Left kidney (tissue), 2 donors: ENCODE measurements around the gene ARHGAP10. TPM values are rescaled to one million over a fixed set of nuclear protein-coding genes. Genes with fewer than 3 reads are reported as not detected.
"Not testable (repeated sequence)": the region's sequence is repeated elsewhere in the genome, so short reads cannot be mapped to it uniquely, and the experiment has no call there.

Source experiments
- DNase-seq: peaks from one replicate; pipeline ENCODE4 v3.0.0-alpha.2; 2013
- polyA plus RNA-seq: library from polyadenylated mRNA; unstranded; fragments of 120-200 nt; gene quantifications from one replicate; pipeline ENCODE4 v1.2.1, GENCODE V29; 2013; ENCODE audit not compliant: insufficient read length

The ARHGAP10 gene
- polyA plus RNA-seq, 1 donor = 18.4 TPM

DNA sequence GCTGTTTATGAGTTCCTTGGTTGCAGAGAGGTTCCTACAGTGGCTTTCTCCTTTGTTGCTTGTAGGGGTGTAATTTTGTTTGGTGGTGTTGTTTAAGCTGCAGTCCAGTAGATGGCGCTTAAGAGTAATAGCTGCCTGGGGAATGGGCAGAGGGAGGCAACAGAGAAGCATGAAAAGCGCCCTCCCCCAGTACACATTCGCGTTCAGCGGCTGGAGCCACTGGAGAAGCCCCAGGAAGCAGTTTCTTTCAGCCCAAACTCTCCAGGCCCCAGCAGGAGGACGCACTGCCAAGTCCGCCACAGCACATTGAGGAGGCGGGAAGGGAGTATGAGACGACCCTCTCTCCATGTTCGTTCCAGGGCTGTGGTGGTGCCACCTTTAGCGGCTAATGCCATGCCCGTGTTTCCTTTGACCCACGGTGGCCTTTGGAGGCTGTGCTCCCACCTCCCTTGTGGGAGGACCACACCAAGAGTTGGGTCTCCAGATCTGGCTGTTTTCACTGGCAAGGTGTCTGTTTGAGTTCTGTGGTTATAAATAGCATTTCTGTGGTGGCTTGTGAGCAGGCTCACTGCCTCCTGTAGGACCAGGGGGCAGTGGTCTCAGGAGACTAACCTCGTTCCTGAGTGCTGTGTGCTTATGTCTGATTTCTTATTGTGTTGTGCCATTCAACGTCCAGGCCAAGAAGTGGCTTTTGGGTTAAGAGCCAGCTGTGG is 252.3 kb downstream of the ARHGAP10 start:
- DNase-seq = no peak

DNA sequence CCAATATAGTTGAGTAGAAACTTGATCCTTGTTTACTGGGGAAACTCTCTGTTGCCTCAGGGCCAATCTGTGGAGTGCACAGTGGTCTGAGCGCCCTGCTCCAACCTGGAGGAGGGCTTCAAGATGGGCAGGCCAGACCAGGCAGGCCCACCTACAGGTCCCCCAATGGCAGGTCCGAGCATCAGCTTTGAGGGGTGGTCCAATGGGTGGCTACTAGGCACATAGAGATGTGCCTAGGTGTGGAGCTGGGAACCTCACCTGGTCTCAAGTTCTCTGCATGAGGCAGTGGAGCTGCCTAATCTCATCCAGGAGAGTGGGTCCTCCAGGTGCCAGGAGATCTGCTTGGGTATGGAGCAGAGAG is 252.9 kb downstream of the ARHGAP10 start:
- no peak for DNase-seq

DNA sequence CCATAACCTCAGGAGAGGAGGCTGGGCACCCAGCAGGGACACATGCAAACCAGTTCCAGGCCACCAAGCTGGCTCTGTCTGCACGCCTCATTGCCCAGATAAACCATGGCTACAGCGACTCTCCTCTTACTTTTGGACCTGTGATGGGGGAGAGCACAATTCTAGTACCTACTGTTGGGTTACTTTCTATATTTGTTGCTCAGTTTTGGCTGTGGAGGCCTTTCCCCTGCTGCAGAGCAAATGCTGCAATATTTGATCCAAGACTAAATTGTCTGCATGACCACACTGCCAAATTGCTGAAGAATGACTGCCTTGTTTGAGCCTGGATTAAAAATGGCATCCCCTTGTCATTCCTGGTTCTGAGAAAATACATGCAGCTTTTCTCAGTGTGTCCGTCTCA is 253.5 kb downstream of the ARHGAP10 start:
- no peak for DNase-seq

DNA sequence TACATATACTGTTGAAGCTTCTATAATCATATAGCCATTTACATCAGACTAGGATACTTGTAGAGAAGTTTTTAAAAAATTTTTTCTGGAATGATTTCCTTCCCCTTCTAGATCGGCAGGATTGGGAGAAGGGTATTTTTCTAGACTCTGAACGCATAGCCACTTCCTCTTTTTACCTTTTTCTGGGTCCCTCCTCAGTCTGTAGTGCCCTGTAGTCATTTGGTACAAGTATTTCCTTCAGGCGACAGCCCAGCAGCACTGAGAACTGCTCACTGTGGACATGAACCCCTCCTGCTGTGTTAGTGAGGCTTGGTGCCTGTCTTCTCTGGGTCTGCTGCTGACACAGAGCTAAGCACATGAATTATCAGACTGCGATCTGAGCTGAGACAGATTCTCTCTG is 255.4 kb downstream of the ARHGAP10 start:
- no peak for DNase-seq

DNA sequence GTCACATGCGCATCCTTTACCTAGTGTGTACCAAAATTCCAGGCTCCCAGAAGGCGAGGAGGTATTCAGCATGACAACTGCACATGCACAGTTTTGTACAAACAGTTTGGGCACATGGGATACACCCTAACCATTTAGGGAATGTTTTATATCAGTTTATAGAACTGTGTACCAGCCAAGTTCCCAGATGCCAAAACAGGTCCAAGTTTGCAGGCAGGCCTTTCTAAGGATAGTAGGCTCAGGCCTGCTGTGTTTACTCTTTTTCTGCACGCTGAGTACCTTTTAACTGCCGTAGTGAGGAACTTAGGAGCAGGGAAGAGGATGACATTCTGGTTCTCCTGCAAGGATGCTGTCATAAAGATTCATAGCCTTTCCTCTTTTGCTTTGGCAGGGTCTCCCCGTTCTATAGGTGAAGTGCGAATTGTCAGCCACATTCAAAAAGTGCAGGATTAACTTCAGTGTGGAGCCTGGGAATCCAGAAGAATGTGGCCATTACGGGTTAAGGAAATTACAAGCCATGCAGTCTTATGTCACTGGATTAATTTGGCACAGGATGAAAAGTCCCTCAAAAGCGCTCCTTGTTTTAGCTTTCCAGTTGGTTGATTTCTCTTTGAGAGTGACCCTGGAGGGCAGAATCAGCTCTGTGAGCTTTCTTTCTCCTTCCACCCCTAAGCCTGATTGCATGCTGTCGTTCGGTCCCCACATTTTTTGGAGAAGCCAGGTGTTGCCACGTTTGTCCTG is 259.8 kb downstream of the ARHGAP10 start:
- no peak for DNase-seq

DNA sequence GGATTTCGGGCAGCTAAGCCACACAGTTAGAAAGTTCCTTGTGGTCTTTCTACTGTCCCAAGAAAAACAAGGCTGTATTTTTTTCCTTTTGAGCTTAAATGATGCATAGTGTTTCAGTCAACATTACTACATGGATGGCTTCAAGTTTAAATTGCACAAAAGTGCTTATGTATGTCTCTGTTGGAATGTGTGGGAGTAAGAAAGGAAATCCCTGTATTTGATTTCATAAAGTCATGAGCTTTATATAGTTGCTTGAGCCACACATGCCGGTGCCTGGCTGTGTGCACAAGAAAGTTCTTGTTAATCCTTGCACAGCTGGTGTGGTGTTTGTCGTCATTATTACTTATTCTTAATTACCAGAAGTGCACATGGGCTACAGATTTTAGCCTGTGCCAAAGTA is 262.2 kb downstream of the ARHGAP10 start:
- DNase-seq = no peak

DNA sequence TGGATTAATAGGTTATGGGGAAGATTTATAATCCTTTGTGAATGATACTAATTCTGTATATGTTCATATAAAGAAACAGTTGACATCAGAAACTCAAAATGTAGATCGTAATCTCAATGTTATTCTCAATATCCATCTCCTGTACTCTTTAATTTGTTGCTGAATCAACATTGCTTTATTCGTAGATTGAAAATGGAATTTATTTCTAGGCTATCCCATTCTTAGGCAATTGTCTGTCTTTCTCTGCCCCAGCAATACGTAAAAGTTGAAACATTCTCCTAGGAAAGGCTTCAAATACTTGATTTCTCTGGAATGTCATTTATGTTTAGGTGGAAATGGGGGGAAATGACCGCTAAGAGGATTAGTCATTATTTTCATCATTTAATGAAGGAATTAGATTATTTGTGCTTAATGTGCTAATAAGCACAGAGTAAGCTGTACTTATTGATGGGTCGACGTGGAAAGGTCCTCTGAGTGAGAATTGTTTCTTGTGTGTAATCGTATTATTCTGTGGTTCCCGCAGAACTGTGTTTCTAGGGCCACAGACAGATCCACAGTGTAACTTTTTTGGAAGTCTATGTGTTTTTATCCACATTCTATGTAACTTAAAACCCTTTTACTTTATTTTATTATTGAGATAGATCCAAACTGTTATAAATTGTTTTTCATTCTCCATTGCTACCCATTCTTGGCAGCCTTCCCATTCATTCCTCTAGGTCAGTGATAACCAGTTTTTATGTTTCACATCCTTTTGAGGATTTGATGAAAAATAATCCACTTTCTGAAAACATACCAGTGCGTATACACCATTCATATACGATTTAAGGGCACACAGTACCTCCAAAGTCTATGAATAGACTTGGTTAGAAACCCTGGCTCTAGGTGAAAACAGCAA is 262.9 kb downstream of the ARHGAP10 start:
- DNase-seq = no peak

DNA sequence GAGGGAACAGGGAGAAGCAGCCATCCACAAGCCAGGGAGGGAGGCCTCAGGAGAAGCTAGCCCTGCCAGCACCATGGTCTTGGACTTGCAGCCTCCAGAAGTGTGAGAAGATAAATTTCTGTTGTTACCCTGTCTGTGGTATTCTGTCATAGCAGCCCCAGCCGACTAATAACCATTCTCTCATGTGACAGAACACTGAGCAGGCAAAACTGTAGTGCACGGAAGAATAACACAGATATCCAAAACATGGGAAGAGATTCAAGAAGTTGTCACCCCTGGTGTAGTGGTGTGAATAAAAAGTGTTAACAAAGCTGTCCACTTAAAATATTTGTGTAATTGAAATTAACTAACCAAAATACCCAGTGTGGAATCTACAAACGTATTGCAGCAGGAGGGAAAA is 265.0 kb downstream of the ARHGAP10 start:
- no peak for DNase-seq

DNA sequence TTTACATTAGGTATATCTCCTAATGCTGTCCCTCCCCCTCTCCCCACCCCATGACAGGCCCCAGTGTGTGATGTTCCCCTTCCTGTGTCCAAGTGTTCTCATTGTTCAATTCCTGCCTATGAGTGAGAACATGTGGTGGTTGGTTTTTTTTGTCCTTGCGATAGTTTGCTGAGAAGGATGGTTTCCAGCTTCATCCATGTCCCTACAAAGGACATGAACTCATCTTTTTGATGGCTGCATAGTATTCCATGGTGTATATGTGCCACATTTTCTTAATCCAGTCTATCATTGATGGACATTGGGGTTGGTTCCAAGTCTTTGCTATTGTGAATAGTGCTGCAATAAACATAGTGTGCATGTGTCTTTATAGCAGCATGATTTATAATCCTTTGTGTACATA is 268.1 kb downstream of the ARHGAP10 start:
- DNase-seq = not testable (repeated sequence)

DNA sequence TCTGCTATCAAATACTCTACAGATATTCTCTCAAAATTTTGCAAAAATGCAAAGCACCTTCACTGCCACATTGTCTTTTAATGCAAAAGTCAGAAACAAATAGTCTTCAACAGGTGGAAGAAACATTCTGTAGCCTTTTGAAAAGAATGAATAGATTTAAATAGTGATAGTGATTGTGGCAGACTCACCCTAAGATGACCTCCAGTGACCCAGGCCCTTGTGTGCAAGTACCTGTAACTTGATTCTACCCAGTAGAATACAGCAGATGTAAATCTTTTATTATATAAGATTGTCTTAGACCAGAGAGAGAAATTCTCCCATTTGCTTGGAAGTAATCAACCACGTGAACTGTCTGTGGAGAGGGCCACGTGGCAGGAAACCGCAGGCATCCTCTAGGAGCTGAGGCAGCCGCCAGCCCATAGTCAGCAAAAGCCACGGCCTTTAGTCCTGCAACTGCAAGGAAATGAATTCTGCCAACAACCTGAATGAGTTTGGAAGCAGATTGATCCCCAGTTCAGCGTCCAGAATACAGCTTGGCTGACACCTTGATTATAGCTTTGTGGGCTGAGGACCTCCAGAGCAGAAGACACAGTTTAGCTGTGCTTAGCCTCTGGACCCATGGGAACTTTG is 272.5 kb downstream of the ARHGAP10 start:
- no peak for DNase-seq

DNA sequence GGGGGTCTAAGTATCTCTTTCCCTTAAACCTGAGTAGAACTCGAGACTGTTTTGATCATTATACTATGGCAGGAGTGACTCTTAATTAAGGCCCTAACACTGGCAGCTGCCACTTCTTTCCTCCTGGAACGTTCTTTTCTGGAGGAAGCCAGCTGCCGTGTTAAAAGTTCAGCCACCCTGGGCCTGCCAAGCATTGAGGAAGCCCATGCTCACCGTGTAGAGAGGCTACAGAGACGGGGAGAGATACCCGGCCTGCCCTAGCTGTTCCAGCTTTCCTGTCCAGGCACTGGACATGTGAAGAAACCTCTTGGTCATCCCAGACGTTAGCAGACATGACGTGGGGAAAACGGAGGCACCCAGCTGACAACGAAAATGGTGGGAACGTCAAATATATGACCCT is 274.1 kb downstream of the ARHGAP10 start:
- DNase-seq = no peak

DNA sequence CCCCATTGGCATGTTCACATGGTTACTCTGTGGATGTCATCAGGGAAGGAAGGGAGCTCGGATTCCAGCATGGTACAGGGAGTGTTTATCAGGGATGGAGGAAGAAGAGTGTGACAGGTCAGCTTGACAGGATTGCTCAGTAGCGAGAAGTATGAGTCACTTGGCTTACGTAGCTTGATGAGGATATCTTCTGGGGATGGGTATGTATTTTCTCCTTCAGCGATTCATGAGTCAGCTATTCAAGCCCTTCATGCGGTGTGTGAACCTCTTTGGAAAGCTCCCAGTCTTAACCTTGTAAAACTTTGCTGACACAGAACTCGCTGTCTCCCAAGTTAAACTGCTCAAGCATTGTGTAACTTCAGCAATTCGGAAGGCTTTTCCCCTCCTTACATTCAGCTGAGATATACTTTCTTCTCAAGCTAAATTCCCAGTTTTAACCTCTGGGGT is 275.4 kb downstream of the ARHGAP10 start:
- no peak for DNase-seq

DNA sequence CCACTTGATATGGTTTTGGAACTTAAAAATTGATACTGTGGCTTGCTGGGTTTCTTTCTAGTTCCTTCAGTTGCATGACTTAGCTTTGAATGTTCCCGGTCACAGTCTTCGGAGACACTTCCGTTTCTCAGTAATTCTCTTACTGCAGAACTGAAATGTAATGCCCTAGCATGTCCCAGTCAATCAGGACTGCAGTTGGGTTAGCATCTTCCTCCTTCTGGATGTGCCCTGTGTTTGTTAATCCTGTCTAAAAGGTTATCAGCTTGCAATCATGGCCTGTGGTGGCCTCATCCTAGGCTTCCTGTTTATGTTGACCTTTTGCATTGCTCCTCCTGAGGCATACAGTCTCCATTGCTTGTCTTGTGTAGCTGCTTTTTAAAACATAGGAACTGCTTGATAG is 275.9 kb downstream of the ARHGAP10 start:
- DNase-seq = no peak

DNA sequence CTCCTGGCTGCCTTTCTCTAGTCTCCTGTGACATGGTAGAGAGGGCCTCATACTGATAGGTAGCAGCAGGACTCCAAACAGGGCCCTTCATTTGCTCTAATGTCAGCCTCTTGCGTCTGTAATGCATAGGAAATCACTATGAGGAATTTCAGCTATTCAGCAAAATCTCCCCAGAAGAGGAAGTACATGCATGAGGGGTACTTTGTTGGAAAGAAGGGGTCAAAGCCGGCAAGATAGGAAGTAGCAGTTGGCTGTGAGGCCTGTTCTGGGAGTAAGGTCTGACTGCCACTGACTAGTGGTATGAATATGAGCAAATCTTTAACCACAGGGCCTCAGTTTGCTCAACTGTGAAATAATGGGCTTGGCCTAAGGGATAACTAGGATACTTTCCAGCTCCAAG is 283.2 kb downstream of the ARHGAP10 start:
- DNase-seq = no peak

DNA sequence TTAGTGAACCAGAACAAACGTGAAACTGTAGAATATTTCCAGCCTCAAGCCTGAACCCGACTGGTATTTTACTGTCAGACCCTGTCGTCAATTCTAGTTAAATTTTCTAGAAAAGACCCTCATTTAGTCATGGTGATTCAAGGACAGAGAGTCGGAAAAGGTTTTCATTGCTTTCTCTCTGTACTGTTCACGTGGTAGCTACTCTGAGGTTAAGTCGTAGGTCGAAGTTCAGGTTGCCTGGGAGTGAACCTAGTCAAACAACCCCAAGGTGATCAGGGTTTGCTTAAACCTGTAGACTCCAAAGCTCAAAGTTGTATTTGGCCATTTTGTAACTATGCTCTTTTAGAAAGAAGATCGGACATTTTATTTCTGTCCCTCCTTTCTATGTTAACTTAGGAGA is 283.6 kb downstream of the ARHGAP10 start:
- DNase-seq = no peak

DNA sequence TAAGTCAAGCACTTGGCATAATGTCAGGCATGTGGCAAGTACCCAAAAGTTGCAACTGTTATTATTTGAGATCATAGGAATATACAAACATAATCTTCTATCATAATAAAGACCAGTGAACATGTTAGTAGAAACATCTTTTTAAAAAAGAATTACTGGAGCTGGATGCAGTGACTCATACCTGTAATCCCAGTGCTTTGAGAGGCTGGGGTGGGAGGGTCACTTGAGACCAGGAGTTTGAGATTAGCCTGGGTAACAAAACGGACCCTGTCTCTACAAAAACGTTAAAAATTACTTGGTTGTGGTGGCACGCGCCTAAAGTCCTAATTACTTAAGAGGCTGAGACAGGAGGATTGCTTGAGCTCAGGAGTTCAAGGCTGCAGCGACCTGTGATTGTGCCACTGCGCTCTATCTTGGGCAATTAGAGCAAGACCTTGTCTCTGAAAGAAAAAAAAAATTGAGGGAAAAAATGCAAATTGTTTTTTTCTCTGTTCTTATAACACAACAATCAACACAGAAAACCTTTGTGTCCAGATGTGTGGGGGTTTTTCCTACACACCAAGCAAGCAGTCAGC is 284.3 kb downstream of the ARHGAP10 start:
- no peak for DNase-seq

DNA sequence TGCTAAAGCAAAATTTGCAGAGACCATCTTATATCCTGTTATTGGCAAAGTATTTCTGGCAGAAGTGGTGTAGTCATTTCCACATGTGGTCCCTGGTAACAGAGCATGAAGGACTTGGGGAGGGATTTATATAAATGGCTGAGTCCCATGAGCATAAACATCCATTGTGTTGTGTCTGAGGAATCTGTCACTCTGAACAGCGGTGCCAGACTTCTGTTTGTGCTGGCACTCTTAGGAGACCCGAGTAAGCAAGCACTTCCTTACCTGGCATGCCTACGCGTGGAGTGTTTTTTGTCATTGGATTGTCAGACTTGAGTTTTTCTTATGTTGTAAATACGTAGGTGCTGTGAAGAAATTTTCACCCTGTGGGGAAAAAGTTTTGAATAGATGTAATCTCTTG is 285.9 kb downstream of the ARHGAP10 start:
- DNase-seq = no peak

DNA sequence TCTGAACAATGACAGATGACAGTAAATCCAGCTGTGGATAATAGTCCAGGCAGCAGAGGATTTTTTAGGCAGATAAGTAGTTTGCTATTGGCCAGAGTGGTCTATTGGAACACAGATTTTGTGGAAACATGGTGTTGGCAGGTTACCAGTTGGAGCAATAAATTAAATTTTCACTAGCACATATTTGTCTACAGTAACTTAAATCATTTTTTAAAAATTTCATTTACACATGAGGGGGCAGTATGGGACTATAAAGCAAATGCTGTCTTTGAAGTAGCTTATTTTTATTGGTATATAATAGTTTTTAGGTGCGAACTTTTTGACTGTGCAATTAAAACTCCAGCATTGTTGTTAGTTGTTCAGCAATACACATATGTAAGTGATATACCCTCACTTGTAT is 289.8 kb downstream of the ARHGAP10 start:
- DNase-seq = no peak

DNA sequence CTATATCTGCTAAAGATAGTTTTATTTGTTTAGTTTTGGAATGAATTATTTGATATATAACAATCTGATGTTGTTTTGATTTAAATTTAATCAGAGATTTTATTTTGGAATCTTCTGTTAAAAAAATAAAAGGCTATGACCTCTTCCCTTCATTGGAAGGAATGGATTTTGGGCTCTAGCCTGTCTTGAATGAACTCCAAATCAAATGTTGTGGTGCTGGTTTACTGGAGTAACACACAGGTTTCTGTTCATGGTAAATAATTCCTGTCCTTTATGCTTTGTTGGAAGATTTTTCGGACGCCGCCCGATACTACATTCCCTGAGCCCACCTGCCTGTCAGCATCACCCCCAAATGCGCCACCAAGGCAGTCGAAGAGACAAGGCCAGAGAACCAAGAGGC is 291.1 kb downstream of the ARHGAP10 start:
- no peak for DNase-seq

DNA sequence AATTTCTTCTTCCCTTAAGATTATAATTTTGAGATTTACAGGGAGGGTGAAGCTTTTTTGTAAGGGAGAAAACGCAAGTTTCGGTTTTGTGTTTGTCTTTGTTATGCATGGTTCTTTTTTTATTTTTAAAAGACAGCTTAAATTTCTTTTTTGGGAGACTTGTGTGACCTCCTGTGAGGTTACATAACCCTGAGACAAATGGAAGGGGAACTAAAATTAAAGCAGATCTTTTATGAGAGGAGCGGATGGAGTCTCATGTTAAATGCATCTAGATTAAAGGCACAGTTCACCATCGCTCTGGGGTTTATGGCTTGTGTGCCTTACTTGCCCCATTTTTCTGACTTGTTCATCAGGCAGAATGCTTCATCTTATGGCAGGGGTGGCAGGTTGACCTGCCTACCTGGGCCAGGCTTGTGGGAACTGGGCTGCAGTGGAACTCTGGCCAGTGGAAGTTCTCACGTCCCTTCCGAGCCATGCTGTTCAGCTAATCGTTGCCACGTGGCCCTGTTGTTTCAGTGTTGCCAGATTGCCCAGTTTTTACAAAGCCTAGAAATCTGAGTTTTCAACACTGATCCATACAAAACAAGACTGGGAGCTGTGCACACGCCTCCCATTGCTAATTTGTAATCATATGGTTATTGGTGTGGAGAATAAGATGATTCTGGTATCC is 291.8 kb downstream of the ARHGAP10 start:
- no peak for DNase-seq

DNA sequence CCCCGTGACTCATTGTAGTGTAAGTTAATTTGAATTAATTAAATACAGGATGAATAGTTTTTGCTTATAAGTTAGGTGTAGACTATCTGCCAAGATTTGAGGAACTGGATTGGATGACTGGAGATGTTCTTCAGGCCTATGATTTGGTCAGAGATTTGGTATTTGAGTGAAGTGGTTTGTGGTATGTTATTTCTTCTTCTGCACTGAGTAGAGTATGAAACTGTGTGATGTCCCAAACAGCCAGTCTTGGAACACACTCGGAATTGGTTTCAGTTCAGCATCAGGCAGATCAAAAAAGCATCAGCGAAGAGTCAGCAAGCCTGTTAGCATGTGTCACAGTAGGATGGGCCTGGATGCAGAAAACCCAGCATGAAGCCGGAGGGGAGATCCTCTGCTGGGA is 294.1 kb downstream of the ARHGAP10 start:
- DNase-seq = no peak

DNA sequence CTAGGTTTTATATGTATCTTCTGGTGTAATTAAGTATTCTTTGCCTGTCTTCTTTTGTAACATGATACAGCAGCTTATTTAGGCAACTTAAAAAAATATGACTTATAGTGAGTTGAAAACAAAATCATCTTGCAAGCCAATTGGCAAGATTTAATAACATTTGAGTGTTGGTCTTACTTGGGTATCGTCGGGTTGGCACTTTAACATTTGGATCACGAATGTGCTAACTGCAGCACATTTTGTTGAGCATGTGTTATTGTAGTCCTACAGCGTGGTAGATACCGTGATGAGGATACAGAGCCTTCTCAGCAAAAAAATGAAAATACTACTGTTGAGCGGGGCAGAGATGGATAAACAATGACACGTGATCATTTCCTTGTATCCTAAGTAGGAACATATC is 295.3 kb downstream of the ARHGAP10 start:
- no peak for DNase-seq
